Lower lobe of right lung (tissue), 2 donors: Measurements from ENCODE around the gene LMAN2. TPM values are rescaled to one million over a fixed set of nuclear protein-coding genes. Genes with fewer than 3 reads are reported as not detected.

ENCODE experiments used
- ATAC-seq, 2 donors: fragments of 200-7000 bp; cut with Tn5 transposase; one replicate each; pipeline ENCODE4 v1.9.1; 2020 to 2022; ENCODE audit warnings: mild to moderate bottlenecking in 2 of 2, moderate library complexity in 2 of 2
- DNase-seq: peaks from one replicate; pipeline ENCODE4 v3.0.0-alpha.2; 2020
- H3K27ac ChIP-seq: fragments of 200-600 bp; one replicate; pipeline ENCODE4 v1.8.0; 2022
- H3K27me3 ChIP-seq: fragments of 200-600 bp; one replicate; pipeline ENCODE4 v1.8.0; 2022; ENCODE audit warnings: low read depth
- H3K36me3 ChIP-seq: fragments of 200-600 bp; one replicate; pipeline ENCODE4 v1.8.0; 2022; ENCODE audit warnings: mild to moderate bottlenecking
- H3K4me1 ChIP-seq: fragments of 200-600 bp; one replicate; pipeline ENCODE4 v1.8.0; 2022
- H3K4me3 ChIP-seq: fragments of 200-600 bp; one replicate; pipeline ENCODE4 v1.8.0; 2022; ENCODE audit warnings: mild to moderate bottlenecking
- H3K9me3 ChIP-seq: fragments of 200-600 bp; one replicate; pipeline ENCODE4 v1.8.0; 2022
- CTCF ChIP-seq: fragments of 200-600 bp; IDR thresholded peaks from one replicate; pipeline ENCODE4 v1.8.0; 2022; ENCODE audit warnings: antibody characterized with exemption, mild to moderate bottlenecking
- intact Hi-C: fragments of 100-400 bp; cut with DNase I; formaldehyde crosslinking; loops from one replicate; pipeline ENCODE4 v1.11.0; 2022
- total RNA-seq: library from RNA; stranded (reverse); fragmentation: NEBNext Ultra II Directional; extraction: Animal tissue kit (Norgen Biotek cat#: 25700); gene quantifications from one replicate; pipeline ENCODE4 v1.2.1, GENCODE V29; 2021
- donor health status: DM: no; HTN: yes; CAD: no; lungs with severe emphysema.

Gene LMAN2
- total RNA-seq, 1 donor from 2014 or later, result 108 TPM

- Histone ChIP-seq H3K36me3 (peaks cover 49% of the 10 kb centered on the region), H3K27ac (peak within 1 kb of the TSS; percentile 91), H3K4me3 (peak within 1 kb of the TSS; percentile 100), H3K27me3 (no peaks in the 10 kb centered on the region), H3K9me3 (no peaks in the 10 kb centered on the region), H3K4me1 (peaks cover 84% of the 10 kb centered on the region)
- DNase-seq (peak; percentile 94), ATAC-seq (peak; percentile 89)
- intact Hi-C loops, result no loop called here
- TF ChIP-seq CTCF, result peak; percentile 43
Measured at GRCh38 chr5:177303121-177303924, 48.1 kb downstream of the LMAN2 start, which contains the start of the genes PRELID1 and RAB24. Gene PRELID1 (plus strand): TSS chr5:177303799. CDS start chr5:177303986, 187 bp downstream. Gene RAB24 (minus strand): TSS chr5:177303719. CDS start chr5:177303288, 431 bp downstream.

GRCh38 chr5:177302354-177303110 lies 48.9 kb downstream of the LMAN2 start:
- peak overlapping the region; percentile 100 for H3K4me3 ChIP-seq
- no peak for DNase-seq
- intact Hi-C loops, result no loop called here
- TF ChIP-seq CTCF, result no peak
- H3K27me3 ChIP-seq, result no peaks in the 10 kb centered on the region
- peaks cover 78% of the 10 kb centered on the region for H3K4me1 ChIP-seq
- H3K36me3 ChIP-seq, result peaks cover 47% of the 10 kb centered on the region
- H3K27ac ChIP-seq, result peak overlapping the region; percentile 91
- no peaks in the 10 kb centered on the region for H3K9me3 ChIP-seq
- no peak for ATAC-seq

- peak; percentile 38 to 53 for ATAC-seq
- DNase-seq, result peak; percentile 61
- peak overlapping the region; percentile 68 for H3K27ac ChIP-seq
- peak overlapping the region; percentile 100 for H3K4me3 ChIP-seq
- intact Hi-C loops, result no loop called here
- no peaks in the 10 kb centered on the region for H3K27me3 ChIP-seq
- H3K4me1 ChIP-seq, result peaks cover 76% of the 10 kb centered on the region
- H3K36me3 ChIP-seq, result peaks cover 38% of the 10 kb centered on the region
- no peaks in the 10 kb centered on the region for H3K9me3 ChIP-seq
- no peak for TF ChIP-seq CTCF
Measured at GRCh38 chr5:177301503-177302165, 49.8 kb downstream of the LMAN2 start.

GRCh38 chr5:177300951-177301350 lies 50.5 kb downstream of the LMAN2 start:
- ATAC-seq (no peak), DNase-seq (no peak)
- Histone ChIP-seq H3K27ac (peak overlapping the region; percentile 68), H3K36me3 (peaks cover 32% of the 10 kb centered on the region), H3K4me3 (no peak overlapping the region), H3K27me3 (no peaks in the 10 kb centered on the region), H3K4me1 (peaks cover 77% of the 10 kb centered on the region), H3K9me3 (no peaks in the 10 kb centered on the region)
- intact Hi-C loops, result no loop called here
- TF ChIP-seq CTCF, result no peak

- no peak overlapping the region for H3K4me3 ChIP-seq
- H3K27ac ChIP-seq, result peak overlapping the region; percentile 68
- intact Hi-C loops, result no loop called here
- TF ChIP-seq CTCF, result no peak
- peak; percentile 77 for DNase-seq
- ATAC-seq, result peak; percentile 47 to 62
- H3K4me1 ChIP-seq, result peaks cover 76% of the 10 kb centered on the region
- H3K9me3 ChIP-seq, result no peaks in the 10 kb centered on the region
- no peaks in the 10 kb centered on the region for H3K27me3 ChIP-seq
- H3K36me3 ChIP-seq, result peaks cover 31% of the 10 kb centered on the region
Measured at GRCh38 chr5:177300236-177300880, 51.1 kb downstream of the LMAN2 start.
